HG03575 (cell line): Measurements from ENCODE around the gene SVBP.
A peak's percentile ranks its signal among the peaks of the same experiment; 100 is the strongest.

Experiments used
- ATAC-seq: cut with Tn5 transposase; IDR thresholded peaks from one replicate; pipeline ENCODE4 v1.9.1; 2021; ENCODE audit not compliant: unreplicated experiment, insufficient number of reproducible peaks, low FRiP score; ENCODE audit errors: extremely low read depth

The SVBP gene

GRCh38 chr1:42768172-42768571, 49.0 kb downstream of the SVBP start:
- no peak for ATAC-seq

GRCh38 chr1:42767510-42768000, 49.6 kb downstream of the SVBP start:
- no peak for ATAC-seq

GRCh38 chr1:42766741-42767509, 50.3 kb downstream of the SVBP start, which contains the start of the genes C1orf50 and P3H1:
C1orf50 (plus strand) TSS chr1:42767249; CDS start chr1:42767312, 63 bp downstream.
P3H1 (minus strand) TSS chr1:42767028; CDS start chr1:42766971, 57 bp downstream.
- ATAC-seq, result peak; percentile 56

GRCh38 chr1:42765832-42766740, 51.1 kb downstream of the SVBP start:
- ATAC-seq, result no peak

DNA sequence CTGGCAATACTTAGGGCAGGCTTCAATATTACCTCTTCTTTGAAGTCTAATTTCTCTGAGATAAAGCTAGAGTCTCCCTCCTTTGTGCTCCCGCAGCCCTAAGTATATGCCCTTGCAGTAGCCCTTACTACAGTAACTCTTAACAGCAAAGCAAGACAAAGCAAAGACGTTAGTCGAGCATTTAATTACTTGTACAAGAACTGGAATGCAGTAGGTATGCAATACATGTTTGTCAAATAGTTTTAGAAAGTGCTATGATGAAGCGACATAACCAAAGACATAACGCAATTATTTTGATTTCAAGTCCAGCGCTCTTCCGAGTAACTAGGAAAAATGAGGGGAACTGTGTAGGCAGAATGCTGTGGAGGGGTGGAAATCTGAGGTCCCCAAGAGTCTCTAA, 51.9 kb downstream of the SVBP start:
- ATAC-seq, result no peak

GRCh38 chr1:42762269-42762668, 54.9 kb downstream of the SVBP start:
- ATAC-seq, result no peak

- no peak for ATAC-seq
These were observed 55.6 kb downstream of the SVBP start for GRCh38 chr1:42761567-42761966.

DNA sequence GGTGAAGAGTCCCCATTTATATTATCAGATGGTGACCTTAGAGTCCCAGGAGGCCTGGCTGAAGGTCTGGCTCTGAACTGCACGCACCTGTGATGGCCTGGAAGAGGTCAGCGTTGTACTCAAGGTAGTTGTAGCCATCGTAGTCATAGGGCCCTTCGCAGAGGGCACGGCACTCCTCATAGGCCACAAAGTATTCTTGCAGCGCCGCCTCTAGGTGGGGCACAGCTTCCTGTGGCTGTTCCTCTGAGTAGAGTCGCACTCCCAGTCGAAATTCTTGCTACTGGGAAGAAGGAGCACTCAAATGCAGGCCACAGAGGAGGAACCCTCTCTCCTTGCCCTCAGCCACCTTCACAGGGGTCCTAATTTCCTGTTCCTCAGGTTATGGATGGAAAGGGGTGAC, 58.1 kb downstream of the SVBP start:
- no peak for ATAC-seq

DNA sequence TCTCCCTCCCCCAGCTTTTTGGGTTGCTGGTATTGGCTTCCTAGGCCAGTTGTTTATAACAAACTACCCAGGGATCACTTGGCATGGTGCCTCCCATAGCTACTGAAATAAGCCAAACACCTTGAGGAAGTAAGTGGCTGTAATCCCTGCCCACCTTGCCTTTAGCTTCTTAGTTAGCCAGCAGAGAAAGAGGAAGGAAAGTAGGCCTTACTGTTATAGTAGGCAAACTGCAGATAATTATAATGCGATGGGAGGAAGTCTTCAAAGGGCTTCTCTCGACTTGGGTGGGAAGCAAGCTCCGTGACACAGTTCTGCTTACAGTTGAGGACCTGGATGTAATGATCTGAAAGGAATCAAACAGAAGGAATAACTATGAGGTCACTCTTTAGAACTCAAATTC, 58.6 kb downstream of the SVBP start:
- ATAC-seq, result no peak

GRCh38 chr1:42757892-42758275, 59.3 kb downstream of the SVBP start:
- ATAC-seq, result no peak
